Measurements from ENCODE around the gene CD247.

GRCh38 chr1:167483790-167484189 is 34.5 kb downstream of the CD247 start:
- TF ChIP-seq CTCF (IDR thresholded peaks at IDR 0.05; ENCODE audit: low read length) = no peak
- TF ChIP-seq EZH2phosphoT487 (IDR thresholded peaks at IDR 0.05; ENCODE audit: low read length) = no peak
- no peak for TF ChIP-seq EZH2 (optimal IDR thresholded peaks at IDR 0.05; ENCODE audit: low read depth, low read length)
